Measurements from ENCODE around the gene FITM1. TPM values are rescaled to one million over a fixed set of nuclear protein-coding genes. Genes with fewer than 3 reads are reported as not detected.

Gene FITM1
- total and polyA plus RNA-seq, 2 donors (not counting 3 experiments of a cell fraction or from before 2014, with no cell fraction given), result 0.54 TPM; not detected in 1

- CTCF ChIA-PET, result interaction anchor here (9.6 to 11.7 kb wide), 2 partner anchors 10 to 43 kb away, joined by 126 to 420 read pairs; no protein-coding TSS in a partner anchor
- dilution Hi-C loops (cut with MboI; ENCODE audit: extremely low pct_ligation_motif_present, low sequenced_read_pairs) (no loop called here), intact Hi-C loops (cut with micrococcal nuclease) (no loop called here)
- Histone ChIP-seq H3K4me1 (ENCODE audit: control insufficient read depth, extremely low read depth, insufficient read depth, low read length) (peaks cover 9% of the 10 kb centered on the region), H3K4me3 (replicated peaks in 1 of 3; ENCODE audit: insufficient read depth in 1 of 3, low read depth in 1 of 3, low read length in 3 of 3) (no peak overlapping the region), H4K20me1 (replicated peaks; ENCODE audit: control insufficient read depth, extremely low read depth, insufficient read depth, low read length) (no peaks in the 10 kb centered on the region), H3K27me3 (ENCODE audit: control insufficient read depth in 2 of 2, insufficient read depth in 2 of 2, low read length in 2 of 2) (no peaks in the 10 kb centered on the region), H3K9ac (replicated peaks; ENCODE audit: extremely low read depth, insufficient read depth, low read length) (no peak overlapping the region), H3K79me2 (ENCODE audit: control insufficient read depth, insufficient read depth, low read length) (peaks cover 4% of the 10 kb centered on the region), H3K4me2 (ENCODE audit: insufficient read depth, low read length) (no peak overlapping the region), H3K9me1 (replicated peaks; ENCODE audit: control insufficient read depth, extremely low read depth, insufficient read depth, low read length) (no peaks in the 10 kb centered on the region), H3K9me3 (replicated peaks; ENCODE audit: control insufficient read depth, insufficient read depth, low read length) (no peaks in the 10 kb centered on the region), H3K36me3 (ENCODE audit: control insufficient read depth in 2 of 2, extremely low read depth in 1 of 2, insufficient read depth in 2 of 2, low read length in 2 of 2) (peaks cover 0 to 2% of the 10 kb centered on the region in 2 experiments), H2AFZ (ENCODE audit: low read depth, low read length) (no peak overlapping the region), H3K27ac (ENCODE audit: insufficient read depth, low read depth, low read length) (no peak overlapping the region)
- DNase-seq (ENCODE audit: low read depth, low spot score) (no peak), FAIRE-seq (no peak)
- POLR2A ChIA-PET, result no interaction called here
- TF ChIP-seq FOS (IDR thresholded peaks at IDR 0.05; ENCODE audit: borderline replicate concordance, insufficient read depth, low read length), result no peak
- no peak for TF ChIP-seq CTCF (IDR thresholded peaks at IDR 0.05; ENCODE audit: extremely low read depth in 1 of 2, insufficient read depth in 1 of 2, low read depth in 1 of 2, low read length in 2 of 2)
- TF ChIP-seq GATA2 (IDR thresholded peaks at IDR 0.05; ENCODE audit: insufficient read depth, insufficient read length, low read depth, low read length), result no peak
- TF ChIP-seq MAX (IDR thresholded peaks at IDR 0.05; ENCODE audit: insufficient read depth, insufficient read length), result no peak
- TF ChIP-seq EZH2 (IDR thresholded peaks at IDR 0.05; ENCODE audit: borderline replicate concordance, low read depth, low read length, severe bottlenecking), result no peak
- no peak for TF ChIP-seq POLR2AphosphoS5 (IDR thresholded peaks at IDR 0.05; ENCODE audit: insufficient read depth, low read depth, low read length)
- TF ChIP-seq JUN (IDR thresholded peaks at IDR 0.05; ENCODE audit: borderline replicate concordance, insufficient read depth, insufficient read length, low read depth), result no peak
- TF ChIP-seq POLR2A (IDR thresholded peaks at IDR 0.05; ENCODE audit: low read depth, low read length), result no peak
- no peak for TF ChIP-seq MYC (IDR thresholded peaks at IDR 0.05; ENCODE audit: low read depth, low read length)
- BruUV-seq (replicated peaks), result no TSS peak
Measured at GRCh38 chr14:24098927-24099813, 31.3 kb upstream of the FITM1 start.
